H9 (cell line): Measurements from ENCODE around the gene SIPA1L2. TPM values are rescaled to one million over a fixed set of nuclear protein-coding genes. Genes with fewer than 3 reads are reported as not detected.
A peak's percentile ranks its signal among the peaks of the same experiment; 100 is the strongest.

Experiments
- DNase-seq: peaks from one replicate; pipeline ENCODE4 v3.0.0-alpha.2; 2017
- H2AFZ ChIP-seq: one replicate; pipeline ENCODE4 v1.6.1; 2013; ENCODE audit warnings: mild to moderate bottlenecking, low read length, control low read depth, moderate library complexity
- H2AK5ac ChIP-seq: 2 replicates; pipeline ENCODE4 v1.6.1; 2013; ENCODE audit warnings: low read length, control low read depth, mixed read lengths; ENCODE audit not compliant: insufficient read length
- H2BK120ac ChIP-seq: one replicate; pipeline ENCODE4 v1.6.1; 2013; ENCODE audit warnings: low read depth, mild to moderate bottlenecking, low read length, control low read depth, inconsistent platforms; ENCODE audit not compliant: poor library complexity, severe bottlenecking
- H2BK12ac ChIP-seq: 2 replicates; pipeline ENCODE4 v1.6.1; 2013; ENCODE audit warnings: low read length, control low read depth, mixed read lengths, low read depth; ENCODE audit not compliant: insufficient read length
- H2BK15ac ChIP-seq: 2 replicates; pipeline ENCODE4 v1.6.1; 2013; ENCODE audit warnings: low read depth, low read length, control low read depth
- H2BK20ac ChIP-seq: one replicate; pipeline ENCODE4 v1.6.1; 2013; ENCODE audit warnings: low read depth, mild to moderate bottlenecking, low read length, control low read depth, inconsistent platforms; ENCODE audit not compliant: poor library complexity, severe bottlenecking
- H2BK5ac ChIP-seq: 2 replicates; pipeline ENCODE4 v1.6.1; 2013; ENCODE audit warnings: low read length, control low read depth, mixed read lengths; ENCODE audit not compliant: insufficient read length
- H3K14ac ChIP-seq: 2 replicates; pipeline ENCODE4 v1.6.1; 2013; ENCODE audit warnings: low read length, control low read depth; ENCODE audit not compliant: insufficient read depth
- H3K18ac ChIP-seq: 2 replicates; pipeline ENCODE4 v1.6.1; 2013; ENCODE audit warnings: low read depth, mild to moderate bottlenecking, mixed read lengths, low read length, control low read depth; ENCODE audit not compliant: insufficient read length
- H3K23ac ChIP-seq: 2 replicates; pipeline ENCODE4 v1.6.1; 2013; ENCODE audit warnings: low read length, control low read depth, mixed read lengths, low read depth; ENCODE audit not compliant: insufficient read length
- H3K23me2 ChIP-seq: 2 replicates; pipeline ENCODE4 v1.6.1; 2013; ENCODE audit warnings: low read depth, mild to moderate bottlenecking, mixed read lengths, low read length, control low read depth; ENCODE audit not compliant: insufficient read length, poor library complexity, severe bottlenecking
- H3K27ac ChIP-seq: 2 replicates; pipeline ENCODE4 v1.5.1; 2013; ENCODE audit warnings: low read length, control low read depth, mixed read lengths, low read depth; ENCODE audit not compliant: insufficient read length
- H3K27me3 ChIP-seq: 2 replicates; pipeline ENCODE4 v1.6.1; 2013; ENCODE audit warnings: low read length, control low read depth, inconsistent platforms; ENCODE audit not compliant: insufficient read depth
- H3K4ac ChIP-seq: 2 replicates; pipeline ENCODE4 v1.6.1; 2013; ENCODE audit warnings: low read depth, mild to moderate bottlenecking, control low read depth, inconsistent platforms, low read length, moderate library complexity
- H3K4me1 ChIP-seq: 2 replicates; pipeline ENCODE4 v1.6.1; 2013; ENCODE audit warnings: low read length, control low read depth, inconsistent platforms; ENCODE audit not compliant: insufficient read depth
- H3K4me2 ChIP-seq: 2 replicates; pipeline ENCODE4 v1.6.1; 2013; ENCODE audit warnings: low read length, control low read depth, mixed read lengths; ENCODE audit not compliant: insufficient read length, insufficient read depth
- H3K56ac ChIP-seq: 2 replicates; pipeline ENCODE4 v1.6.1; 2013; ENCODE audit warnings: low read depth, mild to moderate bottlenecking, mixed read lengths, low read length, control low read depth; ENCODE audit not compliant: insufficient read length
- H3K79me1 ChIP-seq: 2 replicates; pipeline ENCODE4 v1.6.1; 2013; ENCODE audit warnings: low read depth, mild to moderate bottlenecking, moderate library complexity, low read length, control low read depth, inconsistent platforms; ENCODE audit not compliant: insufficient read depth, poor library complexity, severe bottlenecking
- H3K79me2 ChIP-seq: 2 replicates; pipeline ENCODE4 v1.6.1; 2013; ENCODE audit warnings: low read length, control low read depth, inconsistent platforms; ENCODE audit not compliant: insufficient read depth
- H3K9ac ChIP-seq: 2 replicates; pipeline ENCODE4 v1.6.1; 2013; ENCODE audit warnings: low read length, control low read depth, mixed read lengths; ENCODE audit not compliant: insufficient read length; ENCODE audit errors: extremely low read depth
- H3K9me3 ChIP-seq: one replicate; pipeline ENCODE4 v1.6.1; 2013; ENCODE audit warnings: low read depth, low read length, inconsistent platforms; ENCODE audit not compliant: control insufficient read depth
- H3T11ph ChIP-seq: one replicate; pipeline ENCODE4 v1.6.1; 2013; ENCODE audit warnings: mild to moderate bottlenecking, low read length, control low read depth, inconsistent platforms
- H4K20me1 ChIP-seq: one replicate; pipeline ENCODE4 v1.6.1; 2013; ENCODE audit not compliant: control insufficient read depth, insufficient read length, insufficient read depth
- H4K5ac ChIP-seq: 2 replicates; pipeline ENCODE4 v1.6.1; 2013; ENCODE audit warnings: low read depth, mild to moderate bottlenecking, mixed read lengths, low read length, control low read depth; ENCODE audit not compliant: insufficient read length
- H4K8ac ChIP-seq: replicated peaks from 2 replicates; pipeline ENCODE4 v1.6.1; 2013; ENCODE audit warnings: low read length, control low read depth, mixed read lengths, low read depth; ENCODE audit not compliant: insufficient read length
- H4K91ac ChIP-seq: 2 replicates; pipeline ENCODE4 v1.6.1; 2013; ENCODE audit warnings: low read depth, mild to moderate bottlenecking, moderate library complexity, mixed read lengths, low read length, control low read depth; ENCODE audit not compliant: insufficient read length
- H3K27ac Mint-ChIP-seq, 3 experiments: 2 replicates in 2 of 3; 3 replicates in 1 of 3; pipeline ENCODE4 v1.8.0; 2020 to 2021; ENCODE audit warnings: mixed read lengths in 3 of 3, mild to moderate bottlenecking in 1 of 3, moderate library complexity in 1 of 3
- H3K27me3 Mint-ChIP-seq: 2 replicates; pipeline ENCODE4 v1.8.0; 2021; ENCODE audit warnings: low read depth, mild to moderate bottlenecking, moderate library complexity, mixed read lengths
- H3K36me3 Mint-ChIP-seq, 3 experiments: 2 replicates in 2 of 3; 3 replicates in 1 of 3; pipeline ENCODE4 v1.8.0; 2020 to 2021; ENCODE audit warnings: low read depth in 3 of 3, mixed read lengths in 3 of 3; ENCODE audit not compliant: insufficient read depth in 1 of 3
- H3K4me1 Mint-ChIP-seq, 2 experiments: 2 replicates each; pipeline ENCODE4 v1.8.0; 2020; ENCODE audit warnings: mixed read lengths in 2 of 2
- H3K4me3 Mint-ChIP-seq, 2 experiments: 2 replicates in 1 of 2; 3 replicates in 1 of 2; pipeline ENCODE4 v1.8.0; 2020 to 2021; ENCODE audit warnings: mild to moderate bottlenecking in 2 of 2, mixed read lengths in 2 of 2, moderate library complexity in 1 of 2
- H3K9me3 Mint-ChIP-seq, 2 experiments: 2 replicates in 1 of 2; 3 replicates in 1 of 2; pipeline ENCODE4 v1.8.0; 2020; ENCODE audit warnings: mild to moderate bottlenecking in 2 of 2, mixed read lengths in 2 of 2, moderate library complexity in 1 of 2
- WGBS: extraction: QIAGEN DNeasy Blood & Tissue Kit; methylation state at CpG from one replicate; pipeline ENCODE4 v1.1.7; 2013; ENCODE audit warnings: missing lambda C conversion rate, low lambda C conversion rate, mixed read lengths; ENCODE audit not compliant: insufficient read length; ENCODE audit errors: extremely low coverage; 5-methylcytosine and 5-hydroxymethylcytosine counted together
- total RNA-seq: library from RNA; stranded (reverse); gene quantifications from 2 replicates; pipeline ENCODE4 v1.2.1, GENCODE V29; 2021
- TF ChIP-seq, protein P1 (sequence below): fragments of 200-600 bp; sonication (generic); conservative IDR thresholded peaks from 3 replicates; pipeline ENCODE4 v1.8.0; 2021; ENCODE audit warnings: antibody characterized with exemption, mild to moderate bottlenecking

The SIPA1L2 gene
- total RNA-seq, 1 experiment from 2014 or later, result 5.2 TPM

DNA sequence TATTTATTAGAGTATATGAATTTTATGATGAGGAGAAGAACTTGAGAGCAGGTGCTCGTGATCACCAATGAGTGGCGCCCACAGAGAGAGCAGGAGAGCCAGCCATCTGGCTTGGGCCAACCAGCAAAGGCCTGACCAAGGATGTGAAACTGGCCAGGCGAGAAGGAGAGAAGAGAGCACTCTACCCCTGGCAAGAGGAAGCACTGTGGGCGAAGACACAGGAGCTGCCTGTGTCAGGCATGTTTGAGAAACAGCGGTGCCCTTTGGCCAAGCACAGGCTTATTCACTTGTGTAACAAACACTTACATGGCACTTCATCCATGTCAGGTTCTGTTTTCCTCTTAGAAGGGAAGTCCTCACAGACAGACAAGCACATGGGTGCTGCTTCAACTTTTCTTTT lies 4.2 kb upstream of the SIPA1L2 start:
- H3K23me2 ChIP-seq, result peaks cover 1% of the 10 kb centered on the region
- H3K27ac ChIP-seq, result no peak overlapping the region
- H3K27me3 ChIP-seq, result peaks cover 8% of the 10 kb centered on the region; the same call in 1 of the 2 replicates
- no peaks in the 10 kb centered on the region for H3K9me3 ChIP-seq
- no peak overlapping the region for H2AK5ac ChIP-seq
- peak; percentile 47 for DNase-seq
- no peak overlapping the region for H3T11ph ChIP-seq
- no CpG with 5 or more reads among the region's 5 CpGs for WGBS
- Mint-ChIP-seq H3K9me3 (no peaks in the 10 kb centered on the region), H3K36me3 (no peaks in the 10 kb centered on the region; a peak in 1 of 7 replicates), H3K27me3 (peaks cover 34% of the 10 kb centered on the region), H3K4me3 (no peak overlapping the region), H3K4me1 (peaks cover 5 to 8% of the 10 kb centered on the region in 2 experiments), H3K27ac (no peak overlapping the region)
- H4K8ac ChIP-seq, result no peak overlapping the region
- H3K18ac ChIP-seq, result no peak overlapping the region
- no peaks in the 10 kb centered on the region for H3K79me2 ChIP-seq
- TF ChIP-seq, protein P1, sequence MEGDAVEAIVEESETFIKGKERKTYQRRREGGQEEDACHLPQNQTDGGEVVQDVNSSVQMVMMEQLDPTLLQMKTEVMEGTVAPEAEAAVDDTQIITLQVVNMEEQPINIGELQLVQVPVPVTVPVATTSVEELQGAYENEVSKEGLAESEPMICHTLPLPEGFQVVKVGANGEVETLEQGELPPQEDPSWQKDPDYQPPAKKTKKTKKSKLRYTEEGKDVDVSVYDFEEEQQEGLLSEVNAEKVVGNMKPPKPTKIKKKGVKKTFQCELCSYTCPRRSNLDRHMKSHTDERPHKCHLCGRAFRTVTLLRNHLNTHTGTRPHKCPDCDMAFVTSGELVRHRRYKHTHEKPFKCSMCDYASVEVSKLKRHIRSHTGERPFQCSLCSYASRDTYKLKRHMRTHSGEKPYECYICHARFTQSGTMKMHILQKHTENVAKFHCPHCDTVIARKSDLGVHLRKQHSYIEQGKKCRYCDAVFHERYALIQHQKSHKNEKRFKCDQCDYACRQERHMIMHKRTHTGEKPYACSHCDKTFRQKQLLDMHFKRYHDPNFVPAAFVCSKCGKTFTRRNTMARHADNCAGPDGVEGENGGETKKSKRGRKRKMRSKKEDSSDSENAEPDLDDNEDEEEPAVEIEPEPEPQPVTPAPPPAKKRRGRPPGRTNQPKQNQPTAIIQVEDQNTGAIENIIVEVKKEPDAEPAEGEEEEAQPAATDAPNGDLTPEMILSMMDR, result no peak
- peaks cover 2% of the 10 kb centered on the region for H4K20me1 ChIP-seq
- no peak overlapping the region for H3K4ac ChIP-seq
- H4K91ac ChIP-seq, result no peak overlapping the region
- no peak overlapping the region for H4K5ac ChIP-seq
- H3K9ac ChIP-seq, result no peak overlapping the region
- no peak overlapping the region for H2BK20ac ChIP-seq
- H3K23ac ChIP-seq, result no peak overlapping the region
- no peak overlapping the region for H2AFZ ChIP-seq
- no peaks in the 10 kb centered on the region for H3K79me1 ChIP-seq
- no peak overlapping the region for H2BK5ac ChIP-seq
- no peak overlapping the region for H3K56ac ChIP-seq
- H2BK15ac ChIP-seq, result no peak overlapping the region
- no peak overlapping the region for H3K14ac ChIP-seq
- no peak overlapping the region for H2BK120ac ChIP-seq
- no peak overlapping the region for H2BK12ac ChIP-seq
- no peaks in the 10 kb centered on the region for H3K4me1 ChIP-seq
- H3K4me2 ChIP-seq, result no peak overlapping the region
